Measurements from ENCODE around the gene SNAPC2.
"Not testable (repeated sequence)": the region's sequence is repeated elsewhere in the genome, so short reads cannot be mapped to it uniquely, and the experiment has no call there.

Gene SNAPC2

DNA sequence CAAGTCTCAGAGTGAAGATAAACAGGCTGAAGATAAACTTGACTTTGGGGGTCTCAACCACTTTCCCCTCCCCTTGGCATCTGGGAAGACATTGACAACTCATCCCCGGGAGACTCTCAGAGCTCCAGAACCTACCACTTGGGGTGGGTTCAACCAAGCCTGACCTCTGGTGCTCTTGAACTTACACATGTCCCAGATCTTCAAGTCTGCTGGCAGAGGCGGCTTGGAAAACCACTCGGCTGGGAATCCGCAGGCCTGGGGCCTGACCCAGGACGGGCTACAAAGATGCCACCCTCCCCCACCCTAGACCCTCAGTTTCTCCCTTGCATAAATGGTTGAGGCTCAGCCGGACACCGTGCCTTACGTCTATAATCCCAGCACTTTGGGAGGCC is 31.3 kb upstream of the SNAPC2 start:
- no peak for DNase-seq (ENCODE audit: low read depth)

DNA sequence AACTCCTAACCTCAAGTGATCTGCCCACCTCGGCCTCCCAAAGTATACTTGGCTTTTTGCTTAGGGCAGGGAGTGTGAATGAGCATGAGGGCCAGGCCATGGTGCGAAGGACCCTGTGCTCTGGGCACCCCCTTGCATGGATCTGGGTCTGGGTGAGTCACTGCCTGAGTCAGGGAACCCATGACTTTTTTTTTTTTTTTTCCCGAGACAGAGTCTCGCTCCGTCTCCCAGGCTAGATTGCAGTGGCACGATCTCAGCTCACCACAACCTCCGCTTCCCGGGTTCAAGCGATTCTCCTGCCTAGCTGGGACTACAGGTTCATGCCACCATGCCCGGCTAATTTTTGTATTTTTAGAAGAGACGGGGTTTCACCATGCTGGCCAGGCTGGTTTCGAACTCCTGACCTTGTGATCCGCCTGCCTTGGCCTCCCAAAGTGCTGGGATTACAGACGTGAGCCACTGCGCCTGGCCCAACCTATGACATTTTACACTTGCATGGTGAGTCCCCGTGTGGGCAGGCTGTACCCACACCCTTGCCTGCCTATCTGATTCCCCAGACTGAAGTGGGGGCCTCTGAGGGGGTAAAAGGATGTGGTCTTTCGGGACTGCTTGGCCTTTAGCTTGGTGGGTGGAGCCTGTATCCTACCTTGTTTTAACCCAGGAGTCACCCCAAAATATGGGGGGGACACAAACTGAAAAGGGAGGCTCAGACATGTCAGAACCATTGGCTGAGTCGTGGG is 26.6 kb upstream of the SNAPC2 start:
- DNase-seq (ENCODE audit: low read depth) = not testable (repeated sequence)

DNA sequence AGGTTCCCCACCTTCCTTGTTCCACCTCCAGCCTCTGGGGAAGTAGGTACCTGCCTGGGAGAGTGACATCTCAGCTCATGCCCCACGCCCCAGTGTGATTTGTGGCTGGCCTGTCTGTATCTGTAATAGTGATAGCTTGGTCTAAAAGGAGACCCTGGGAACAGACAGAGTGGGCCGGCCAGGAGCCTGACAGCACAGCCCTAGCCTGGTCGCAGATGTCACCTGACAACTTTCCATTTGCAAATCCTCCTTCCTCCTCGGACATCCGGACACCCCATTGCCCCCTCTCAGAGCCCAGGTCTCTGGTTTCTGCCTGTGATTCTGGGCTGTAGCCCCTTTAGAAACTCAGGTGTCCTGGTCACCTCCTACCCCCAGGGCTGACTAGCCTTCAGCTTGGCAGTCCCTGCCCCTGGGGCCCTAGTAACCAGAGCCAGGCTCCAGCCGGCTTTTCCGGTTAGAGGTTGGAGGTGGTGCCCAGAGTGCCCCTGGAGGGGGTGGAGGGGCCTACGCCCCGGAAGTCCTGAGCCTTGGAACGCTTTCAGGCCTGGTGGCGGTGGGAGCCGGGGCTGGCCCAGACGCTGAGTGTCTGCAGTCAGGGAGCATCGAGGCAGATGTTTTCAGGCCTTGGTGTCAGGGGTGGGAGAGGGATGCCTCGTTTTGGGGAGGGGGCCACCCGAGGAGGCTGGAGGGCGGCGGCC is 25.4 kb upstream of the SNAPC2 start:
- no peak for DNase-seq (ENCODE audit: low read depth)

DNA sequence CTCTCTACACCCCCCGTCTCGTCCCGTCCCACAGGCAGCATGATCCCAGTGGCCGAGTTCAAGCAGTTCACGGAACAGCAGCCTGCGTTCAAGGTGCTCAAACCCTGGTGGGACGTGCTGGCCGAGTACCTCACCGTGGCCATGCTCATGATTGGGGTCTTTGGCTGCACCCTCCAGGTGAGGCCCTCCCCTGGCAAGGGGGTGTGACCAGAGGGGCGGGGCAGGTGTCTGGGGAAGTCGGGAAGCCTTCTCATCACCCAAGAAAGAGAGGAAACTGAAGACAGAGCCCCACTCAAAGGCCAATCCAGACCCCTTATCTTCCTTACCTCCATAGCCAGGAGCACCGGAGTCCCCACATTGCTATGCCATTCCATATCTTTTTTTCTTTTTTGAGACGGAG is 24.6 kb upstream of the SNAPC2 start:
- DNase-seq (ENCODE audit: low read depth) = no peak

DNA sequence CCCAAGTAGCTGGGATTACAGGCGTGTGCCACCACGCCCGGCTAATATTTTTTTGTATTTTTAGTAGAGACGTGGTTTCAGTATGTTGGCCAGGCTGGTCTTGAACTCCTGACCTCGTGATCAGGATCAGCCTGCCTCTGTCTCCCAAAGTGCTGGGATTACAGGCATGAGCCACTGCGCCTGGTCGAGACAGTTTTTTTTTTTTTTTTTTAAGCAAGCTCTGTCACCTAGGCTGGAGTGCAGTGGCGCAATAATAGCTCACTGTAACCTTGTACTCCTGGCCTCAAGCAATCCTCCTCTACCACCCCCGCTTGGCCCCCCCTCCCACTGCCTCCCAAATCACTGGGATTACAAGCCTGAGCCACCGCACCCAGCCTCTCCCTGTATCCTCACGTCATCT is 22.8 kb upstream of the SNAPC2 start:
- DNase-seq (ENCODE audit: low read depth) = no peak

DNA sequence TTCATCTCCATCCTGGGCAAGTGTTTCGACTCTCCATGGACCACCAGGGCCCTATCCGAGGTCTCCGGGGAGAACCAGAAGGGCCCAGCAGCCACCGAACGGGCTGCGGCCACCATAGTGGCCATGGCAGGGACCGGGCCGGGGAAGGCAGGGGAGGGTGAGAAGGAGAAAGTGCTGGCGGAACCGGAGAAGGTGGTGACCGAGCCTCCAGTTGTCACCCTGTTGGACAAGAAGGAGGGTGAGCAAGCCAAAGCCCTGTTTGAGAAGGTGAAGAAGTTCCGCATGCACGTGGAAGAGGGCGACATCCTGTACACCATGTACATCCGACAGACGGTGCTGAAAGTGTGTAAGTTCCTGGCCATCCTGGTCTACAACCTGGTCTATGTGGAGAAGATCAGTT is 21.2 kb upstream of the SNAPC2 start:
- no peak for DNase-seq (ENCODE audit: low read depth)

DNA sequence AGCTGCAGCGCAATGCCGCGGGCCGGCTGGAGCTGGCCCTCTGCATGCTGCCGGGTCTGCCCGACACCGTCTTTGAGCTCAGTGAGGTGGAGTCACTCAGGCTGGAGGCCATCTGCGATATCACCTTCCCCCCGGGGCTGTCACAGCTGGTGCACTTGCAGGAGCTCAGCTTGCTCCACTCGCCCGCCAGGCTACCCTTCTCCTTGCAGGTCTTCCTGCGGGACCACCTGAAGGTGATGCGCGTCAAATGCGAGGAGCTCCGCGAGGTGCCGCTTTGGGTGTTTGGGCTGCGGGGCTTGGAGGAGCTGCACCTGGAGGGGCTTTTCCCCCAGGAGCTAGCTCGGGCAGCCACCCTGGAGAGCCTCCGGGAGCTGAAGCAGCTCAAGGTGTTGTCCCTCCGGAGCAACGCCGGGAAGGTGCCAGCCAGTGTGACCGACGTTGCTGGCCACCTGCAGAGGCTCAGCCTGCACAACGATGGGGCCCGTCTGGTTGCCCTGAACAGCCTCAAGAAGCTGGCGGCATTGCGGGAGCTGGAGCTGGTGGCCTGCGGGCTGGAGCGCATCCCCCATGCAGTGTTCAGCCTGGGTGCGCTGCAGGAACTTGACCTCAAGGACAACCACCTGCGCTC is 20.3 kb upstream of the SNAPC2 start:
- DNase-seq (ENCODE audit: low read depth) = no peak

DNA sequence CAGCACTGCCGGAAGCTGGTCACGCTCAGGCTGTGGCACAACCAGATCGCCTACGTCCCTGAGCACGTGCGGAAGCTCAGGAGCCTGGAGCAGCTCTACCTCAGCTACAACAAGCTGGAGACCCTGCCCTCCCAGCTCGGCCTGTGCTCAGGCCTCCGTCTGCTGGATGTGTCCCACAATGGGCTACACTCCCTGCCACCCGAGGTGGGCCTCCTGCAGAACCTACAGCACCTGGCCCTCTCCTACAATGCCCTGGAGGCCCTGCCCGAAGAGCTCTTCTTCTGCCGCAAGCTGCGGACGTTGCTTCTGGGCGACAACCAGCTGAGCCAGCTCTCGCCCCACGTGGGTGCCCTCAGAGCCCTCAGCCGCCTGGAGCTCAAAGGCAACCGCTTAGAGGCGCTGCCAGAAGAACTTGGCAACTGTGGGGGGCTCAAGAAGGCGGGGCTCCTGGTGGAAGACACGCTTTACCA is 19.7 kb upstream of the SNAPC2 start:
- DNase-seq (ENCODE audit: low read depth) = no peak

DNA sequence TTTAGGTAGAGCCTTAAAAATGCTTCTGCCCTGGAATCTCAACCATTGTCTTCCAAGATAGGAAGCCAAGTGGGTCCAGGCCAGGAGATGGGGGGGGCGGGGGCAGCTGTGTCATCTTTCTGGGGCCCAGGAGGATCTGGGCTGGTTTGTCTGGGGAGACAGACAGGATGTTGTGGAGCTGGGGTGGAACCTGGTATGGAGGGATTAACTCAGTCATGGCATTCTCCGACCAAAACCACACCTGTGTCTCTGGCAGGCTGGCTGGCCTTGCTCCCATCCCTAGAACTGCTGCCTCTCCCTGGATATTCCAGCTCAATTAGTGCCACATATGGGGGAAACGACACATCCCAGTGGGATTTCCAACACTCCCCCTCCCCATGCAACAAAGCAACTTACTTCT is 19.2 kb upstream of the SNAPC2 start:
- DNase-seq (ENCODE audit: low read depth) = no peak

DNA sequence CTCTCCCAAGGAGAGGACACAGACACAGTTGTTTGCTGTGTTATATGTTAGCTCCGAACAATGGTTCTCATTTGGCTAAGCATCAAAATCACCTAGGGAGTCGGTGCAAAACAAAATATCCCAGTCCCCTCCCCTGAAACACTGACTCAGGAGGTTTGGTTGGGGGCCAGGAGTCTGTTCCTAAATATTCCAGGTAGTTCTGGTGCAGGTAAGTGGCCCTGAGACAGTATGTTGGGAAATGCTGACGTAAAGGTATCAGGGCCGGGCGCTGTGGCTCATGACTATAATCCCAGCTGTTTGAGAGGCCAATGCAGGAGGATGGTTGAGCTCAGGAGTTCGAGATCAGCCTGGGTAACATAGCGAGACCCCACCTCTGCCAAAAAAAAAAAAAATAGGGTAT is 18.8 kb upstream of the SNAPC2 start:
- DNase-seq (ENCODE audit: low read depth) = no peak

DNA sequence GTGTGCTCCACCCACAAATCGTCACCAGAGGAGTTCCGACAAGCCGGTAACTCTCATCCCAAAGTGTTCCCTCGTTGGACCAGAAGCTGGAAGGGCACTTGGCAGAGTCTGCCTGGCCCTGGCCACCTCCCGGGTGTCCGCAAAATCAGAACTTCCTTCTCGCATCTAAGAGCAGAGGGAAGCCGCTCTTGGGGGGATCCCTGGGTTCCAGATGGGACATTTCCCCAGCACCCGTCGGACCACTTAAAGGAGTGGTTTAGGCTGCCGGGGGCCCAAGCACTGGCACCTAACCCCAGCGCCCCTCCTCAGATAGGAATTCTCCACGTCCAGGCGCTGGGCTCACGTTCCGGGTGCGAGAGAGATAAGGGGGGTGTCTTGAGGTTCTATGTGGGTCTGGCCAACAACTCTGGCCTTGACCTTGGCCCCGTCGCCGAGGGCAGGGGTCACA is 17.3 kb upstream of the SNAPC2 start:
- no peak for DNase-seq (ENCODE audit: low read depth)

DNA sequence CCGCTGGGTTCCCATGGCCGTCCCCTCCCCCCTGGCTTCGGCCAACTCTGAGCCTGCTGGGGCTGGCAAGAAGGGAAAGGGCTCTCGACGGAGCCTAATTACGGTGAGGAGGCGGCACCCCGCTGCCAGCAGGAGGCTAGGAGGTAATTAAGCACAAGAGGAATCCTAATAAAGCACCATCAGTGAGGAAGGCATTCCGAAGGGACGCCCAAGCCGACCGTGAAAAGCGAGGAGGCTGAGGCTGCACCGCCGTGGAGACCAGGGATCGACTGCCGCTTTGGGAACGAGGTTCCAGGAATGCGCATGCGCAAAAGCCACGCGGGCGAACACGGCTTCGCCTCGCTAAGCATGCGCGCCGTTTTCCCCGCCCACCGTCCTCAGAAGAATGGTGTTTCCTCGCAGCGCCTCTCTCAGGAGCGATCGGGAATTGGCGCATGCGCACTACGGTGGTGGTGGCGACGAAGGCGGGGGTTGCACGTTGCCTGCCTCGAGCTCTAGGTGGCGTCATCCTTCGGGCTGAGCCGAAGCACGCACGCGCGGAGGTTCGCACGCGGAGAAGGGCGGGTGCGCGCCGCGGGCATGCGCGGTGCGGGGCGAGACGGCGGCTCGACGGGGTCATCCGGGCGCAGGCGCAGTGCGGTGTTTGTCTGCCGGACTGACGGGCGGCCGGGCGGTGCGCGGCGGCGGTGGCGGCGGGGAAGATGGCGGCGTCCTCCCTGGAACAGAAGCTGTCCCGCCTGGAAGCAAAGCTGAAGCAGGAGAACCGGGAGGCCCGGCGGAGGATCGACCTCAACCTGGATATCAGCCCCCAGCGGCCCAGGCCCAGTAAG is 16.7 kb upstream of the SNAPC2 start, which contains the start of gene MAP2K7:
Gene MAP2K7 (plus strand): TSS at position 634 of the 830 bp plus-strand sequence. CDS start 68 bp downstream, at position 702.
- peak; percentile 97 for DNase-seq (ENCODE audit: low read depth)

DNA sequence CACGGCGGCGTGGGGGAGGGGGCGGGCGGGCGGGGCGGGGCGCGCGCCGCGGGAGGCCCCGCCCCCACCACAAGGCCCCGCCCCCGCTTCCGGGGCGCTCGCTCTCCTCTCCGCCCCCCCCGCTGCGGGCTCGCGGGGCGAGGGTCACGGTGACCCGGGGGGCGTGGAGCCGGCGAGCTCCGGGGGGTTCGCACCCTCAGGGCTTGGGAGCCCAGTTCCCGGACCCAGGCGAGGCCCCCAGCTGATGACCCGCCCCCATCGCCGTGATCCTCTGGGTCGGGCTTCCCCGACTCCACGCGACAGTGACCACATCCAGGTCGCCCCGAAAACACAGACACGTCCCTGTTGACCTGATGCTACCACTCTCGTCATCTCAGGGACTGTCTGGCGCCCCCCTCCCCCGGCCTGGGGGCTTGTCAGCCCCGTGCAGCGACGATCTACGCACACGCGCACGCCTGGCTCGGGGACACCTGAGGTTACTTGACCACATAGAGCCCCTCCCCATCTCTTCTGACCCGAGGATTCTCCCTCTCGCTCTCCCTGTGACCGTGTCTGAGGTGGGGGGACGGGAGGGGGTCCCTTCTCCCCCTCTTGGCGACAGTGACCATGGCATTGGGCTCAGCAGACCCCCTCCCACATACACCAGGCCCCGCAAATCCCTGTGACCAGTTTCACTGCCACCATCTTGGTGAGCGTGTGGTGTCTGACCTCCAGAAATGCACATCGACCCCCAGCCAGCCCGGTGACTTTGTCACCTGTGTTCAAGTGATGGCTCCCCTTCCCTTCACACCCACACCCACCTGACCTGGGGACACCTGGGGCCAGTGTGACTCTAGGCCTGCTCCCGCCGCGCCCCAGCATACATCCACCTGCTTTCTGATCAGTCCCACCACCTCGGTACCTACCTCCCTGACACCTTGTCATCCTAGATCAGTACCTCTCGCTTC is 15.8 kb upstream of the SNAPC2 start:
- no peak for DNase-seq (ENCODE audit: low read depth)

DNA sequence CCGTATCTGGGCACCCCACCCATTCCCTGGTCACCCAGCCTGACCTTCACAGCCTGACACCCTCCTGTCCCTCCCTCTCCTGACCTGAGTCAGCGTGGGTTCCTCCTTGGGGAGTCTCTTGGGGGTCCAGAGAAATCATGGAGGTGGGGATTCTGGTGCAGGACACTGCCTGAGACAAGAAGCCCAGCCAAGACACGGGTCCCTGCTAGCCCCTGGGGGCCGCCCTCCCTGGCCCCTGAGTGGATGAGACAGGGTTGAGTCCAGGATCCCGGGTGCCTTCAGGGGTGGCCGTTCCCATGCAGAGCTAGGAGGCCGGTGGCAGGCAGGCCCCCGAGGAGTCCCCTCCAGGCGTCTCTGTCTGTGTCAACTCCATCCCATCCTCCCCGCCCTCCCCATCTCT is 14.9 kb upstream of the SNAPC2 start:
- DNase-seq (ENCODE audit: low read depth) = no peak

DNA sequence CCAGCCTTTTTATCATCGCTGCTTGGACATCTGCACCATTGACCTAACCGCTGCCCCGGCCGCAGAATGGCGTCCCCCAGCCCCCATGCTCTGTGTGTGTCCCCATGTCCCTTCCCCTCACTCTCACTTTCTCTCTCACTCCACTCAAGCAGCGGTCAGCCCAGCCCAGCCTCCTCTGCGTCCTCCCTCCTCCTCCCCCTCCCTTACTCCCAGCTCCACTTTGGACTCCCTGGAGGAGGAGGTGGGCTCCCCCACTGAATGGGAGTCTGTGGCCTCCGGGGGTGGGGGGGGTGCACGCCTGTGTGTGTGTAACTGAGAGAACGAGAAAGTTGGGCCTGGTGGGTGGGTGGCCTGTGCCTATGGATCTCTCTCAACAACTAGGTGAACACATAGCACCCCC is 14.3 kb upstream of the SNAPC2 start:
- DNase-seq (ENCODE audit: low read depth) = no peak

DNA sequence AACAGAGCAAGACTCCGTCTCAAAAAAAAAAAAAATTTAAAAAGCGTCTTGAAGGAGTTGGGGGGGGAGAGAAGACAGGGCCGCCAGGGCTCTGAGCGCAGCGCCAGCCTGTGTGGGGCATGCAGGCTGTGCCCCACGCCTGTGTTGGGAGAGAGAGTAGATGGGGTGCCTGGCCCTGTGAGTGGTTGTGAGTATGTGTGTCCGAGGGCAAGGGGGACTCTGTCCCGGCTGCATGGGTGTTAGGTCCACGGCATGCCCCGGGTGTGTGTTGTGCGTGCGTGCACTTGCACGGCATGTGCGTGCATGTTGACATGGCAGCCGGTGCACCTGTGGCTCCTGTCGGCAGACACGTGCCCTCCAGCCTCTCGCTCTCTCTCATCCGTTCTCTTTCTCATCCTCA is 13.0 kb upstream of the SNAPC2 start:
- DNase-seq (ENCODE audit: low read depth) = no peak

DNA sequence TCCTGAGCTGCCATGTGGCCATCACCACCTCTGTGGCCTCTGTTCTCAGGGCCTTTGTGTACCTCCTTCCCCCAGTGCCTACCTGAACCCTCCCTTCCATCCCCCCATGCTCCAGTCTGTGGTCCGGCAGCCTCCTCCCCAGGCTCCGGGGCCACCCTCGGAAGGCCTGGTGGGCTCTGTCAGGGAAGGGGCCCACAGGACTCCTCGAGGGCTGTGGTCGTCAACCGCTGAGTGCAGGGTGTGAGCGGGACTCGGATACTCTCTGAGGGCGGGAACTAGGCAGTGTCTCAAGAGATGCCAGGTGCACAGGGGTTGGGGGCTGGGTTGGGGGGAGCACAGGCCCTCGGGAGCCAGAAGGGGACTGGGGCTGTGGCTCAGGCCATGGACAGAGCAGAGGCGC is 12.6 kb upstream of the SNAPC2 start:
- no peak for DNase-seq (ENCODE audit: low read depth)

DNA sequence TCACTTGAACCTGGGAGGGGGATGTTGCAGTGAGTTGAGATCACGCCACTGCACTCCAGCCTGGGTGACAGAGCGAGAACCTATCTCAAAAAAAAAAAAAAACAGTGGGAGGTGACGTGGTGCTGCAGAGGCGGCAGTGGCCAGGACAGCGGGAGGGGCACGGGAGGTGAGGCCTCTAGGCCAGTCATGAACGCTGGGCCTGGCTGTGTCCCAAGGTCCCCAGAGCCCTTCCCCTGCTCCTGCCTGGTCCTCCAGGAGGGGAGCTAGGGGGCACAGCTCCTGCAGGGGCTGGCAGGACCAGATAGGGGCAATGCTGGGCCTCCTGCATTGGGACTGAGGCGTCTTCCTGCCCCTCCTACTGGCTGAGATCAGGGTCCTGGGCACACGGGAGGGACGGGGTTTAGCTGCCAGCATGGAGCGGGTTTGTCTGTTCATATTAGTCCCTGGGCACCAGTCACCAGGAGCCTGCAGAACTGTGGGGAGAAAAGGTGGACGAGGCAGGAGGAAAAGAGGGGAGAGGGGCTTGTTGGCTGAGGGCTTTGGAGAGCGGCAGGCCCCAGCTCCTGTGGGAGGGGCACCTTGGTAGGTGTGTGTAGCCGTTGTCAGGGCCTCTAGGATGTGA is 11.9 kb upstream of the SNAPC2 start:
- DNase-seq (ENCODE audit: low read depth) = no peak

DNA sequence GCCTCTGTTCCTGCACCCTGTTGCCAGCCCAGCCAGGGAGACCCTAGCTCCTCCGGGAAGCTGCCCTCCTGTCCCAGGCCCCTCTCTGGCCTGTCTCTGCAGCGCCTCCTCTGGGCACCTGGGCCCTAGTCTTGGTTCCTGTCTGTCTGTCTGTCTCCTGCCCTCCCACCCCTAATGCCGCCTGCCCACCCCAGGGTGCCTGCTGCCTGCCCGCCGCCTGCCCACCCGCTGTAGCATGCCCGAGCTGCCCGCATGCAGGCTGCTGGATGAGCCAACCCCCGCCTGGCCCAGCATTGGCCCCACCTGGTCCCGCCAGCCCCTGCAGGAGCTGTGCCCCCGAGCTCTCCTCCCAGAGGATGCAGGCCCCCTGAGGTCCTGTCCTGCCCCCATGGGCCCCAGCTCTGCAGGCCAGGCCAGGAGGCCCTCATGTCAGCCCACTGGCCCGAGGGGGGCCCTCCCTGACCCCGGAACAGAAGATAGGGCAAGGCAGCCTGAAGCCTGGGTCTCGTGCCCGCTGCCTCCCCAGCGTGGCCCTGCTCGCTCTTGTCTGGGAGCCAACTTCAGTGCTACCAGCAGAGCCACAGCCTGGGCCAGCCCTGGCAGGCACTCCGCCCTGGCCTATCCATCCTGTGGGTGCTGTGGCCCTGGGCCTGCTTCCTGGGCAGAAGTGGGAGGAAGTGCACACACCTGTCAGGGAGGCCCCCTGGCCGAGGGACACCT is 11.2 kb upstream of the SNAPC2 start:
- no peak for DNase-seq (ENCODE audit: low read depth)
